Panc1 (cell line): ENCODE measurements around the gene LEFTY2. TPM values are rescaled to one million over a fixed set of nuclear protein-coding genes. Genes with fewer than 3 reads are reported as not detected.

Source experiments
- ATAC-seq: fragments of 200-7000 bp; cut with Tn5 transposase; 2 replicates; pipeline ENCODE4 v1.9.1; 2020; ENCODE audit warnings: mild to moderate bottlenecking, moderate library complexity
- BruUV-seq: library from RNA; stranded (reverse); fragments of 400-500 nt; replicated peaks from 2 replicates; lab custom pipeline; 2021; lab: Mats Ljungman, UMichigan
- CTCF ChIA-PET: fragments of 300-600 bp; sonication (Branson Sonifier 250); formaldehyde crosslinking; loops from one replicate; lab custom pipeline; 2022; ENCODE audit warnings: antibody characterized with exemption; lab: Charles Lee
- POLR2A ChIA-PET: fragments of 300-600 bp; sonication (Branson Sonifier 250); formaldehyde crosslinking; loops from one replicate; lab custom pipeline; 2022; ENCODE audit warnings: antibody characterized with exemption; lab: Charles Lee
- DNase-seq: peaks from one replicate; pipeline ENCODE4 v3.0.0-alpha.2; 2010; ENCODE audit warnings: low read depth, low spot score
- H3K27ac ChIP-seq: 2 replicates; pipeline ENCODE4 v1.5.1; 2011; ENCODE audit warnings: mild to moderate bottlenecking, low read length, inconsistent platforms
- H3K27me3 ChIP-seq: fragments of 200-500 bp; sonication (Bioruptor generic); 2 replicates; pipeline ENCODE4 v1.6.0; 2014; ENCODE audit warnings: low read length, inconsistent platforms; ENCODE audit not compliant: control insufficient read depth, insufficient read depth
- H3K36me3 ChIP-seq: fragments of 200-500 bp; sonication (Bioruptor generic); 2 replicates; pipeline ENCODE4 v1.5.1; 2014; ENCODE audit warnings: inconsistent platforms, mild to moderate bottlenecking, low read length, moderate library complexity; ENCODE audit not compliant: control insufficient read depth, insufficient read depth
- H3K4me1 ChIP-seq: 2 replicates; pipeline ENCODE4 v1.5.1; 2011; ENCODE audit warnings: inconsistent platforms, mild to moderate bottlenecking, low read length, moderate library complexity; ENCODE audit not compliant: control insufficient read depth, insufficient read depth
- H3K4me3 ChIP-seq, 2 experiments: 2 replicates each; pipeline ENCODE4 v1.5.1; 2011 to 2012; ENCODE audit warnings: low read depth in 2 of 2, low read length in 2 of 2, mild to moderate bottlenecking in 2 of 2, inconsistent platforms in 1 of 2, moderate library complexity in 1 of 2
- H3K9me3 ChIP-seq: fragments of 200-500 bp; sonication (Bioruptor generic); 2 replicates; pipeline ENCODE4 v1.5.1; 2014; ENCODE audit warnings: low read depth, mild to moderate bottlenecking, inconsistent platforms, low read length, moderate library complexity; ENCODE audit not compliant: control insufficient read depth, insufficient read depth
- CTCF ChIP-seq: fragments of 450-650 bp; IDR thresholded peaks from 2 replicates; pipeline ENCODE4 v1.5.1; 2017; ENCODE audit warnings: mild to moderate bottlenecking
- POLR2AphosphoS5 ChIP-seq: IDR thresholded peaks from 2 replicates; pipeline ENCODE4 v1.6.1; 2012; ENCODE audit warnings: mild to moderate bottlenecking, low read depth, low read length, moderate library complexity
- REST ChIP-seq, 2 experiments: IDR thresholded peaks; 2 replicates each; pipeline ENCODE4 v1.6.1; 2011 to 2012; ENCODE audit warnings: low read depth in 2 of 2, control low read depth in 1 of 2, low read length in 1 of 2, mild to moderate bottlenecking in 1 of 2, moderate library complexity in 1 of 2; ENCODE audit not compliant: insufficient read depth in 1 of 2
- SIN3A ChIP-seq: IDR thresholded peaks from 2 replicates; pipeline ENCODE4 v1.6.1; 2012; ENCODE audit warnings: low read depth, mild to moderate bottlenecking, low read length, moderate library complexity, borderline replicate concordance; ENCODE audit not compliant: insufficient read depth
- TCF7L2 ChIP-seq: IDR thresholded peaks from 2 replicates; pipeline ENCODE4 v1.6.1; 2011; ENCODE audit warnings: mild to moderate bottlenecking, low read depth, low read length, inconsistent platforms
- in situ Hi-C: cut with HindIII; loops from 2 replicates; pipeline ENCODE4 v1.10.0; 2016; ENCODE audit warnings: low sequenced_read_pairs, low pct_unique_long_range_greater_than_20kb
- intact Hi-C: fragments of 100-400 bp; cut with micrococcal nuclease; formaldehyde crosslinking; loops from one replicate; pipeline ENCODE4 v1.10.0; 2022; ENCODE audit not compliant: unreplicated experiment
- total RNA-seq: library from RNA; stranded (reverse); gene quantifications from one replicate; pipeline ENCODE4 v1.2.1, GENCODE V29; 2021; ENCODE audit not compliant: unreplicated experiment

The LEFTY2 gene
- total RNA-seq, 1 experiment from 2014 or later: not detected

GRCh38 chr1:225949041-225949440 lies 8.0 kb upstream of the LEFTY2 start:
- Histone ChIP-seq H3K36me3 (no peaks in the 10 kb centered on the region), H3K4me1 (no peaks in the 10 kb centered on the region), H3K27ac (no peak overlapping the region), H3K9me3 (no peaks in the 10 kb centered on the region), H3K4me3 (no peak overlapping the region), H3K27me3 (no peaks in the 10 kb centered on the region; the same call in 1 of the 2 replicates)
- intact Hi-C loops: no loop called here
- ChIA-PET CTCF (no interaction called here), POLR2A (no interaction called here)
- DNase-seq (no peak), ATAC-seq (no peak)
- in situ Hi-C loops: no loop called here
- TF ChIP-seq TCF7L2 (no peak), CTCF (no peak)
- BruUV-seq: no TSS peak

GRCh38 chr1:225946803-225947202 lies 5.8 kb upstream of the LEFTY2 start:
- TF ChIP-seq POLR2AphosphoS5 (no peak), CTCF (no peak), REST (IDR thresholded peaks at IDR 0.05; ENCODE audit: insufficient read depth in 1 of 2, low read depth in 2 of 2, low read length in 1 of 2) (no peak), TCF7L2 (no peak), SIN3A (no peak)
- Histone ChIP-seq H3K4me1 (no peaks in the 10 kb centered on the region), H3K9me3 (no peaks in the 10 kb centered on the region), H3K27ac (no peak overlapping the region), H3K27me3 (no peaks in the 10 kb centered on the region; the same call in 1 of the 2 replicates), H3K4me3 (no peak overlapping the region), H3K36me3 (no peaks in the 10 kb centered on the region)
- no TSS peak for BruUV-seq
- in situ Hi-C loops (no loop called here), intact Hi-C loops (no loop called here)
- POLR2A ChIA-PET: no interaction called here
- ATAC-seq: no peak
- CTCF ChIA-PET: no interaction called here
- DNase-seq: no peak
